NCI-H345 (cell line): ENCODE data around the gene FOXL3.
"Not testable (repeated sequence)": the region's sequence is repeated elsewhere in the genome, so short reads cannot be mapped to it uniquely, and the experiment has no call there.

Source experiments
- DNase-seq: peaks from one replicate; lab custom pipeline; 2025; lab: John Stamatoyannopoulos, UW

Gene FOXL3

GRCh38 chr7:289209-289755 is 688 bp upstream of the FOXL3 start:
- no peak for DNase-seq

GRCh38 chr7:290554-291372 is 793 bp downstream of the FOXL3 start:
- no peak for DNase-seq

GRCh38 chr7:291373-292092 is 1.6 kb downstream of the FOXL3 start:
- DNase-seq: no peak

GRCh38 chr7:292226-292625 is 2.3 kb downstream of the FOXL3 start:
- DNase-seq: no peak

GRCh38 chr7:292826-293225 is 2.9 kb downstream of the FOXL3 start:
- DNase-seq: no peak

GRCh38 chr7:293681-294439 is 3.9 kb downstream of the FOXL3 start:
- no peak for DNase-seq

- DNase-seq: no peak
Observed at GRCh38 chr7:294440-295154, 4.6 kb downstream of the FOXL3 start.

- DNase-seq: no peak
Observed at GRCh38 chr7:295155-296154, 5.5 kb downstream of the FOXL3 start.

GRCh38 chr7:296373-296945 is 6.5 kb downstream of the FOXL3 start:
- DNase-seq: no peak

- not testable (repeated sequence) for DNase-seq
Observed at GRCh38 chr7:297141-297540, 7.2 kb downstream of the FOXL3 start.

- no peak for DNase-seq
Observed at GRCh38 chr7:297611-298374, 7.8 kb downstream of the FOXL3 start.

- no peak for DNase-seq
Observed at GRCh38 chr7:298375-298702, 8.4 kb downstream of the FOXL3 start.

GRCh38 chr7:298743-299142 is 8.8 kb downstream of the FOXL3 start:
- DNase-seq: no peak

- no peak for DNase-seq
Observed at GRCh38 chr7:299169-299568, 9.2 kb downstream of the FOXL3 start.

- DNase-seq: no peak
Observed at GRCh38 chr7:299628-300027, 9.7 kb downstream of the FOXL3 start.

GRCh38 chr7:300048-300447 is 10.1 kb downstream of the FOXL3 start:
- no peak for DNase-seq

GRCh38 chr7:300546-301290 is 10.7 kb downstream of the FOXL3 start:
- DNase-seq: no peak

GRCh38 chr7:301291-302053 is 11.5 kb downstream of the FOXL3 start:
- no peak for DNase-seq
